HG03354 (cell line): ENCODE results near the gene RAI1.

Experiments
- ATAC-seq: cut with Tn5 transposase; IDR thresholded peaks from one replicate; pipeline ENCODE4 v1.9.1; 2021; ENCODE audit warnings: mild to moderate bottlenecking; ENCODE audit not compliant: unreplicated experiment, poor library complexity, severe bottlenecking

RAI1 gene

DNA sequence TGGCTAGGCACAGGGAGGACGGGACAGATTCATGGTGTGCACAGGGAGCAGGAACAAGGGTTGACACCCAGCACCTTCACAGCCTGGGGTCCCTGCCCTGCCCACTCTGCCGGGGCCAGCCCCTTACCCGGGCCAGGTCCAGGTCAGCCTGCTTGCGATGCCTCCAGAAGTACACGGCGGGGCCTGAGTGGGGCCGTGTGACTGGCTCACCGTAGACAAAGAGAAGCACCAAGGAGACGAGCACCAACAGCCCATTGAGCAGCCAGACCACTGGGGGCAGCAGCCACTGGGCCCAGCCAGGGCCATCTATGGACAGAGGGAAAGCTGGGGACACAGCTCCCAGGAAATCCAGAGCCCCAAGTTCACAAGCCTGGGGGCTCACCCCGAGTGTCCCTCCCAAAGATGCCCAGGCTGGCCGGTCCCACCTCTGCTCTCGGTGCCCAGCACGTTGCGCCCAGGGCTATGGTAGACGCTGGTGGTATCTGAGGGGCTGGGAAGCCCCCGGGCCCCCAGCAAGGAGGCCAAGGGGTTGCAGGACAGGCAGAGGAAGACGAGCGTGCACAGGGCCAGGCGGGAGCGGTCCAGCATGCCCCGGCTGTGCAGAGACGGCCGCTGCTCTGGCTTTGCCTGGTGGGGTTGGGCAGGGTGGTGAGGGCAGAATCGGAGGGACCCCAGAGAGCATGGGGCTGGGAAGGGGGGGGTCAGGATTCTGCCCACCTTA, 135.7 kb downstream of the RAI1 start:
- ATAC-seq: no peak

DNA sequence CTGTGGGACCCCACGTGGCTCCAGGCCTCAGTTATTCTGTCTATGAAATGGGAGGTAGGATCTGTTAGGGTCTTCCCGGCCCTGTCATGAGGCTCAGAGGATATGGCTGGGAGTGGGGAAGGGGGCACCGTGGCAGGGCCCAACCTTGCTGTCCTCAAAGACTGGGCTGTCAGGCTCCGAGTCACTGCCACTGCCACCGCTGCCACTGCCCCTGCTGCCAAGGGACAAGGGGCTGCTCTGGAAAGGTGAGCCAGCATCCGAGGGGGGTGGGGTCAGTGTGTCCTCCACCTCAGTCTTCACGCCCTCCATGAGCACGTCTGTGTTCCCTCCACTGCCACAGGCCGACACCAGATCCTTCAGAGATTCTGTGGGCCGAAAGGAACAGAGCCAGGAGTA, 136.3 kb downstream of the RAI1 start:
- no peak for ATAC-seq

DNA sequence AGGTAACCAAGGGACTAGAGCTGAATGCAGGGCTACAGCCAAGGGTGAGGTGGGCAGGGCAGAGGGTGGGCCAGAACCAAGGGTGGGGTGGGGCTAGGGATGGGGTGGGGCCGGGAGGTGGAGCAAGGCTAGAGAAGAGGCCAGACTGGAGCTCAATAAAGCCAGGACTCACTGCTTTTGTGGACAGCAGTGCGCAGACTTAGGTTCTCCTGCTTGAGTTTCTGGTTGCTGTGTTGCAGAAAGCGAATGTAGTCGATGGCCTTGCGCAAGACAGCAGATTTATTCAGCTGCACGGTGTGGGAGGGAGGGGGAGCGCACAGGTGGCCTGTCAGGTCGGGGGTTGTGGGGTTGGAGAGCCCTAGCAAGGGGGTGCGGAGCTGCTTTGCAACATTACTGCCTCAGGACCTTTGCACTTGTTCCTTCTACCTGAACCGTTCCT, 136.8 kb downstream of the RAI1 start:
- no peak for ATAC-seq

DNA sequence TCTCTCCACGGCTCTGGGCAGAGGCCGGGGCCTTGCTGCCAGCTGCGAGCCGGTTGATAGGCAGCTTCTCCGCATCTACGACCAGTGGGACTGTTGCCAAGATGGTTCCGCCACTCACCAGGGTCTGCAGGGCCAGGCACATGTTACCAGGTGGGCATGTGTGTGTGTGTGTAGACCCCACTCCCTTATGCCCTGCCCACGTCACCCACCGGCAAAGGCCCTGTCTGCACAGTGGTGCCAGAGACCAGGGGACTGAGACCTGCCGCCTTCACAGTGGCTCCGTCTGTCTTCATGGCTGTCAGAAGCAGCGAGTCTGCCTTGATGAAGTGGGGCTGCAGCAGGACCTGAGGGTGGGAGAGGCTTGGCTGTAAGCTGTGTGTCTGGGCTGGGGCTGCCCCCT, 137.9 kb downstream of the RAI1 start:
- no peak for ATAC-seq

DNA sequence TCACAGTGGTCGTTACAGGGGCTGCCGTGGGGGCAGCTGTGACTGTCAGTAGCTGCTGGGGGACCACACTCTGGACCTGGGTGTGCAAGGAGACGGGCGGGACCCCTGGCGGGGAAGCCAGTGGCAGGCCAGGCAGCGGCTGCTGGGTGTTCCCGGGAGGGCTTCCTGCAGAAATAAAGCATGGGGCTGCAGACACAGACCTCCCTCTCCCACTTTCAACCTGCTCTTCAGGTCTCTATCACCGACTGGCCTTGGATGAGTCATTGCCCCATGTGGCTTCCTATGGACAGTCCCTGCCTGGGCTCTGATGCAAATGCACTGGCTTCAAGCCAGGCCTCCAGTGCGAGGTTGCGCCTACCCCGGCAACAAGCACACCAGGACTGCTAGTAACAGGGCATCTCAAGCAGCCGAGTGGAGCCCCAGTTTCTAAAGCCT, 138.3 kb downstream of the RAI1 start:
- no peak for ATAC-seq

DNA sequence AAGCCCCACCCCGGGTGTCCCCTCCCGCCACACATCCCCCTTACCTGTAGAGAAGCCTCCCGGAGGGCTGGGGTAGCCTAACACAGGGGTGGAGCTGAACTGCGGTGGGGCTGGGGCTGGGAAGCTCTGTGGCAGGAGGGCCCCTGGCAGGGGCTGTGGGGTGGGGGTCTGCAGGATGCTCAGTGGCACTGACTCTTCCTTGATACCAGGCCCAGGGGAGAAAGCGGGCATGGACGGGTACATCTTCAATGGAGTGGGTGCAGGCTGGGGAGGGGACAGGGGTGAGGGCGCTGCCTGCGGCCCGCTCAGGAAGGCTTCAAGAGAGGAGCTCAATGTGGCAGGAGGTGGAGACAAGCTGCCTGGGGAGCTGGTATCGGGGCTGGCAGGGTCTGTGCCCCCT, 138.8 kb downstream of the RAI1 start:
- no peak for ATAC-seq

DNA sequence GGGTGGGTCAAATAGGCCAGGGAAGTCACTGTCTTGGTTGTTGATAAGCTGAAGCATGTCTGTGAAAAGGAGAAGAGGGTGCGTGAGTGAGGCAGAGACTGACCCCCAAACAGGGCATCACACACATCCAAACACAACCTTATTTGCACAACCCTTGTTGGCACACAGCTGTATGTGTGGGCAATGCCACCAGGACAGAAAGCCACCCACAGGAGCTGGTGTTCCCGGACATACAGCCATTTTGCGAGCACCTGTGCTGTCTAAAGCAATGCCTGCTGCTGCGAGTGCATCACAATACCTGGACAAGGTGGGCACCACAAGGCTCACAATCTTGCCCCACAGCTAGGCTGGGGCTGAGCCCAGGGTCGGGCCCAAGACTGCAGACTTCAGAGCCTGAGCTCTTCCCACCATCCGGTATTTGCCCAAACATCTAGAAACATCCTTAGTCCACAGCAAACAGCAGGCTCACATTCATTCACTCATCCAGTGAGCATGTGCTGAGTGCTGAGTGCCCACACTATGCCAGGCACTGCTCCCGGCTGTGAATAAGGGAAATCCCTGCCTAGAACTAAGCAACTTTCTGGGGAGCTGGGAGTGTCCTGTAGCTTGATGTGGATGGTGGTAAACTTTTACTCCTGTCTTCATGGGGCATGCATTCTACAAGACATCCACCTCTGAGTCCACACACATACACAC, 139.4 kb downstream of the RAI1 start:
- no peak for ATAC-seq

DNA sequence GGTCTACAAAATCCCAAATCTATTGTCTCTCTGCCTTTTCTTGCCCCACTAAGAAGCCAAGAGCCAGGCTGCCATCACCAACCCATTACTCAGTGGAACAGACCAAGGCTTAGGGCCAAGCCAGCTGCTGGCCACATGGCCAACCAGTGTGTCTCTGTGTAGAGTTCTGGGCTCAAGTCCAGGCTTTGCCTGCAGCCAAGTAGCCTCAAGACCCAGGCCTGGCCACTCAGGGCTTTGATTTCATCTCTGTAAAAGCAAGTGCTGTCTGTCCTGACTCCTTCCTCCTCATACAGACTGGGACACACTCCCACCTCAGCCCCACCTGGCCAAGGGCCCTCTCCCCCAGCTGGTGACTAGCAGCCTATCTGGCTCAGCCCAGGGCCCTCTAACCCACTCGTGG, 140.9 kb downstream of the RAI1 start:
- ATAC-seq: no peak

DNA sequence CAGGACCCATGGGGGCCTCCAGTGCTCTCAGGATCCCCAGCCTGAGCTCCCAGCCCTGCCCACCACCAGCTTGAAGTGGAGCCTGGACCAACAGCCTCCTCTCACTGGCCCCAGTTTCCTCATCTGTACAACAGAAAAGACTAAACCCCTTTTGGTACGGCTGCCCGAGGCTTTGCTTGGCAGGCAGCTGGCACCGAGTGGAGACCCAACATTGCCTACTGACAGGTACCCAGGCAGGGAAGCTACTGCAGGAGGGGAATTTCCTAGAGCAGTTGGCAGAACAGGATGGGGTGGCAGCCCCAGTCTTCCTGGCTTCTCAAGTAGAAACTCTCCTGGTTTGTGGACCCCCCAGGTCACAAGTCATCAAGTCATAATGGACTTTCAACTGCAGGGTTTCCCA, 141.4 kb downstream of the RAI1 start:
- no peak for ATAC-seq

DNA sequence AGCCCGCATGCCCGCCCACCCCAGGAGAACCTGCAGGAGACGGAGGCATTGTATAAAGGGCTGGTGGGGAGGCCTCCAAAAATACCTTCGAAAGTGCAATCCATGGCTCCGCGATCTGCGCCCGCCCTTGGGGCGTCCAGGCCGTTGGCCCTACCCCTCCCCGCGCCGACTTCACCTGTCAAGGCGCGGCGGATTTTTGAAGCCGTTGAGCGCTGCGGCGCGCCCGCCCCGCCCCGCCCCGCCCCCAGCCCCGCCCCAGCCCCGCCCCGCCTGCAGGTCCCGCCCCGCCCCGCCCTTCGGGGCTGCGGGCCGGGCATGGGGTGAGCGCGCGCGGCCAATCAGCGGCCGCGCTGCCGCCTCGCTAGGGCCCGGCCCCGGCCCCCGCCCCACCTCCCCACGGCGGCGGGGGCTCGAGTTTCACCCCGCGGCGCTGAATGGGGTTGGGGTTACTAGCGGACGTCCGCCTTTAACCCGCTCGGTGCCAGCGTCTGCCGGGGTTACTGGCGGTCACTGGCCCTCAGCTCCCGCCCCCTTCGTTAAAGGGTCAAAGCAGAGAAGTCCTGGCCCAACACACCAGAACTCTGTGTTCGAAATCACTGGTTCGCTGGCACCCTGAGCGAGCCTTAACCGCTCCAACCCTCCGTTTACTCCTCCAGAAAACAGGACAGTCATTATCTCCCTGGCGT, 142.3 kb downstream of the RAI1 start:
- ATAC-seq: peak; percentile 84

DNA sequence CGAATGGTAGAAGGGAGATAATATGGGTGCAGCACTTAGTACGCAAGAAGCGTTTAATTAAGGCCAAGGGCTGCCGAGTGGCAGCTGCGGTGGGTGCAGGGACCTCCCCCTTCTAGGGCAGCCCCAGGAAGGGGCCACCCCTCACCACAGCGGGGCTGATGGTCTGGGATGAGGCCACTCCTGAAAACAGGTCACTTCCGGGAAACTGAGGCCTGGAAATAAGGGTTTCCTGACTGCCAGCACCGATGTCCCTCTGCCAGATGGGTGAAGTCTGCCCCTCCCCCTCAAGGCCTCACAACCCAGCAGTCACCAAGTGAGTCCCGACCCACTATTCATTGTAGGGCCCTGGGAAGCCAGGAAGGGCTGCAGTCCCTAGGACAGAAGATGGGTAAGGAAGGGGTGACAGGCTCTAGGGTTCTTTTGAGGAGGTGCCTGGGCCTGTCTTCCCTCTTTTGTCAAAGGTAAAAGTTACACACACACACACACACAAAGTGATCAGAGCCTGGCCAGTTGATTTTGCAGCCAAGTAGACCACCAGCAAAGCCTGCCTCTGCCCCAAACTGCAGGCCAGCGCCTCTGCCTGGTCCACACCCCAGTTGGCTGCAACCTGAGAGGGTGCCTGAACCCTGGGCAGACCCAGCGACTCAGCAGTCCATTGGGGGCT, 143.0 kb downstream of the RAI1 start:
- peak; percentile 20 for ATAC-seq

DNA sequence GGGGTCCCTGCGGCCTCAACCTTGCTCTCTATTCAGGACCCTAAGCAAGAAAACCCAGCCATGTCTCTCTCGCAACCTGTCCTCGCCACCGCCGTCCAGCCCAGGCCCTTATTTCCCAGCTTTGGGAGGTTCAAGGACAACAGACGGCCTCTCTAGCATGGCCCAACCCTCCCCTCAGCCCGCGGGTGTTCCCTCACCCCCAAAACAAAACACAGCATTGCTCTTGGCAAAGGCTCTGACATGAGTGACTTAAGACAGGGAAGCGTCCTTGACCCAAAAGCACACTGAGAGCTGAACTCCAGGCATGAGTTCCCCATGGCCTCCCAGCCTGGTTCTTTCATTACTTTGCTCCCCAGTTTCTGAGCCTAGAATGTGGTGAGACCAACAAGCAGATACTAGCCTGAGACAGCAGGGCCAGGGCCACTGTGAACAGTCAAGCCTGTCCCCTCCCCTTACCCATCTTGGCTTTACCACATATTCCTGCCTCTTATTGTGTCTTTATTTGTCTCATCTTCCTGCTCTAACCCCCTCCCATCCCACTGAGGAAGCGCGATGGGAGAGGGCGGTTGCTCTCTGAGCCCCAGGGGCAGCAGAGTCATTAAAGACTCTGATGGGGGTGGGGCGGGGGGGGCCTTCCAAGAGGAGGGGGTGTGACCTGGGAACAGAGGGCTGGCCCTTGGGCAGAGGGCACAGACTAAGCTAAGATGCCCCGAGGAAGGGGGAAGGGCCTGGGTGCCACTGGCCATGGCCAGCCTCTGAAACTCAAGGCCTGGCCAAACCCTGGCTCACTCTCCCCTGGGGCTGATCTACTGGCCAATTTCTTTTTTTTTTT, 143.7 kb downstream of the RAI1 start:
- ATAC-seq: no peak

DNA sequence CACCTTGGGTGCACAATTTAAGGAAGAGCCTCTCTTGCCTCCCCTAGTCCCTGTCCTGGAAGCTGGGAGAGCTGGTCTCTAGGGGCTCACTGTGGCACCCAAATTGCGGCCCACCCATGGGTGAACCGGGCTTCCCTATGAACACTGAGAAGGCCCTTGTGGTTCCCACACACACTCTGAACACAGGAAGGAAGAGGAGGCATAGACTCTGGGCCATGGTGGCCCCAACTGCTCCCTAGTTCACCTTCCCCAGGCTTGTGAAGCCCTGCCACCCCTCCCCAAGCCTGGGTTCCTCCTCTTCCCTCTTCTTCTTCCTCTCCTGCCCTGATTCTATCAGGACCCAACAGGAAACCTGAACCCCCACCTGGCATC, 145.1 kb downstream of the RAI1 start:
- ATAC-seq: no peak

DNA sequence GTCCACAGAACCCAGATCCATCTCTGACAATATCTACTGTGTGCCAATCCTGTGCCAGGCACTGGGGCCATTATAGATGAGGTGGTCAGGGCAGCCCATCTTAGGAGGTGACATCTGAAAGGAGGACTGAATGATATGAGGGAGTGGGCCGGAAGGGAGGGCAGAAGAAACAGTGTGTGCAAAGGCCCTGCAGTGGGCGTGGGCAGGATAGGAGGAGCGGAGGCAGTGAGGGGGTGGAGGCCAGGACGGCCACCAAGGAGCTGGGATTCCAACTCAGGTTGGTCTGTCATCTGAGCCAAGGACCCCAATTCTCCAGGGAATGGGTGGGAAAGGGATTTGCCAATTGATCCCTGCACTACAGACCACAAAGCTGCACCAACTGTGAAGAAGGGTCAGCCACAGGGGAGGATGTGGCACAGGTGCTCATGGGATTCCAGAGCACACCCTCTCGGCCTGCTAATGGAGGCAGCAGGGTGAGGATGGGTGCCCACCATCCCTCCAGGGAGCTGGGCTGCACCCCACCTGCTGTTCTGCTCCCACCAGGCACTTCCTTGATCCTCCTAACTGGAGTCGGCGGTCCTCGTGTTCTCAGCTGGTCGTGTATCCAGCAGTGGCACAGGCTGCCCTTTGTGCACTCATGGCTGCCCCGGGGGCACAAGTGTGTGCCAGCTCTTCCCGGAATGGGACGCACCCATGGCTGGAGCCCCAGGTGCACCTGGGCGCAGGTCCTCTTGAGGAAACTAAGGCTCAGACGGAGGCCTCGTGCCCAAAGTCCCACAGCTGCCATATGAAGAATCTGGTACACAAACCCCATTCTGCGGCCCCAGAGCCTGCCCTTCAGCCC, 145.9 kb downstream of the RAI1 start:
- no peak for ATAC-seq

DNA sequence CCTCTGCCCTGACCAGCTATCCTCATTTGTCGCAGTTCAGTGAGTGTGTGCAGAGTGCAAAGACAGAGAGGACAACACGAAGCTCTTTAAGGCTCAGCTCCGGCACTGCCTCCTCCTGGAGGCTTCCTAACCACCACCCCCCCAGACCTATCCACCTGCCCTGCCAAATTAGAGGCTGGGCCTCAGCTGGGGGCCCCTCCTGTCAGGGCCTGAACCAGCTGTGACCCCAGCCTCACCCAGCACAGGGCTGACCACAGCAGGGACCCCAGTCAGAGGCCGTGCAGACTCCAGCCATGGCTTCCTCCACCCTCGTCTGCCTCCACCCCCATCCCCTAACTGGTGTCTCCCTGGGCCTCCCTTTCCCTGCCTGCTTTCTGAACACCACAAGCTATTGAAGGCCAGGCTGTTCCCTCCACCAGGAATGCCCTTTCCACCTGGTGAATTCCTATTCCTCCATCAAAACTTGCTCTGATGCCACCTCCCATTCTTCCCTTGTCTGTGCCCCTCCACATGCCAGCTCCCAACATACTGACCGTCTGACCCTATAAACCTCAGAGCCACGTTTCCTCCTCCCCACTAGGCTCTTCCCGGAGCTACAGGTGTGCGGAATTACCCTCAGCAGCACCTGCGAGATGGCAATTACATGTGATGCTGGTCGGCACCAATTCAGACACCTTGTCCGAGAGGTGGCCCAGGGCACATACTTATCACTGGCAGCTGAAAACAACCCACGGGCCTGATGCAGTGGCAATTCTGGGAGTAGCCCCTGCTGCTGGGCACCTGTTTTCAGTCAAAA, 146.8 kb downstream of the RAI1 start:
- ATAC-seq: no peak

DNA sequence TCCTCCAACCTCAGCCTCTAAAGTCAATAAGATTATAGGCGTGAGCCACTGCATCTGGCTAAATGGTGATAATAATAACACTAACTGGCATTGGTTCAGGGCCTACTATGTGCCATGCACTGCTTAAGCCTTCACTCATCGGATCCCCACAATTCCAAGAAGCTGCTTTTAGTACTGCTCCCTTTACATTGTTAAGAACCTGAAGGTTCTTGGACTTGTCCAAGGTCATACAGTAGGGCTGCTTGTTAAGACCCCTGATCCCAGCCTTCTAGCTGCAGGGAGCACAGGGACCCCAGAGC, 149.0 kb downstream of the RAI1 start:
- no peak for ATAC-seq

DNA sequence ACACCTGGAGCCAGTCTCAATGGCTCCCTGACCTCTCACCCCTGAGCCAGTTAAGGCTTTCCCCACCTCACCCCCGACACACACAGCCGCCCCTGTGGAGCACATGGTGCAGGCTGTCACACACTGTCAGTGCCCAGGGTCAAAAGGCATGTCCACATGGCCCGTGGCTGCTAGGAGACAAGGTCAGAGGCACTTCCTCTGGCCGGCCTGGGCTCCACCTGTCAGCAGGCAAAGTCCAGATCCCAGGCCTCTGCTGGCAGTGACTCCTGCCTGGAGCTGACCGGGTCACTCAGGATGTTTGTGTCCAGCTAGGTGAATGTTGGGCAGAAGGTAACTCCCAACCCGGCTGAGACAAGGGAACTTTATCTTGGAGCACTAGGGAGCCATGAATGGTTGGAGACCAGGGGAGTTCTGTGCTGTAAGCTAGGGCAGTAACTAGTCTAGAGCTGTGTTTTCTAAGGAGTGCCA, 149.5 kb downstream of the RAI1 start:
- no peak for ATAC-seq
